ENCODE data around the gene CBARP. TPM values are rescaled to one million over a fixed set of nuclear protein-coding genes. Genes with fewer than 3 reads are reported as not detected.
A peak's percentile ranks its signal among the peaks of the same experiment; 100 is the strongest.

CBARP gene
- total and polyA plus RNA-seq, 9 of the 15 experiments (the other 6 are each of a cell fraction or from before 2014, with no cell fraction given): 0.03 to 8.9 (median 1.2) TPM; not detected in 1

DNA sequence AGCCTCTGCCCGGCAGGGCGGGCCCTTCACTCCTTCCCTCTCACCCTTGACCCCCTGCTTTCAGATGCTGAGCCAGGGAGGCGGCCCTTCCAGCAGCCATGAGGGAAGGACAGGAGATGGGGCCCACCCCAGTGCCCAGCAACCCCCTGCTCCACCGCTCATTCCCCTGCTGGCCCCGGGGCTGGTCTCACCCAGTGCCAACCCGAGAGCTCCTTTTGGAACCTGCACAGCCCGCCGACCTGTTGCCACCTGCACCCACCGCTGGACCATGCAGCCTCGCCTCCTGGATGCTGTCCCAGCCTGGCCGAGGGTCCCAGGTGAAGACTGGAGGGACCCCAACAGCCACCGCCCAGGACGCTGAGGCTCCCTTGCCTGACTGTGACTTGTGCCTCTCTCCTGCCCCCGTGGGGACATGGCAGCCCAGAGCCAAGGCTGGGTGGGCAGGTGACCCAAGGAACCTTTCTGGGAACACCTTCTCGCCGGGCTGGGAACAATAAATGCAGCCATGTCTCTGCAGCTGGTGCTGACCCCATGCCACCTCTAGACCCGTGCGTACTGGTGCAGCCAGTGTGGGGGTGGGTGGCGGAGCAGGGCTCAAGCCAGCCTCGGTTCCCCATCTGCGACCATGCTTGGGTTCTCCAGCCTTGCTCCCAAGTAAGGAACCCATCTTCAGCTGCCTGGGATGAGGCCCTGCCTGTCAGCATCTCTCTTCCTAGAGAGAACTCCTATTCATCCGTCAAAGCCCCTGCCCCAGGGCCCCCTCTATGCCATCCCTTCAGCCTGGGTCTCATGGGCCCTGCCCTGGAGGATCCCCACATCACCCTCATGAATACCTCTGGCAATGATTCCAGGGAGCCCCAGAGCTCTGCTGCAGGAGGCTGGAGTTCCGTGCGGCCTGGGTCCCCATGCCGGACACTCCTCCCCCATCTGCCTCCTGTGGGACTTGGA is 41.2 kb upstream of the CBARP start:
- CTCF ChIA-PET (ENCODE audit: low intra/inter-chr PET ratio): interaction anchor here (1.5 kb wide), 1 partner anchor 93 kb away, joined by 7 read pairs; no protein-coding TSS in a partner anchor
- Histone ChIP-seq H3K27me3 (ENCODE audit: control insufficient read depth in 2 of 2, insufficient read depth in 2 of 2, low read length in 2 of 2) (peaks cover 0 to under 1% of the 10 kb centered on the region in 2 experiments; a peak in 1 of 5 replicates), H3K36me3 (ENCODE audit: control insufficient read depth, insufficient read depth, low read length) (peaks cover 52% of the 10 kb centered on the region; the same call in 2 of the 3 replicates), H3K9me1 (ENCODE audit: control insufficient read depth, insufficient read depth, low read length) (no peaks in the 10 kb centered on the region), H4K20me1 (replicated peaks; ENCODE audit: control insufficient read depth, insufficient read depth, low read length) (peaks cover 10% of the 10 kb centered on the region), H3K27ac (ENCODE audit: extremely low read depth, low read depth, low read length) (no peak overlapping the region), H3K4me1 (replicated peaks in 1 of 2; ENCODE audit: control insufficient read depth in 2 of 2, insufficient read depth in 2 of 2, low read length in 2 of 2) (peaks cover 18 to 83% of the 10 kb centered on the region in 2 experiments), H3K4me3 (no peak overlapping the region), H3K9ac (ENCODE audit: insufficient read depth in 1 of 2, low read depth in 2 of 2, low read length in 2 of 2) (no peak overlapping the region; a peak in 1 of 4 replicates), H3K79me2 (ENCODE audit: control insufficient read depth, insufficient read depth, low read length) (peaks cover 29% of the 10 kb centered on the region), H3K4me2 (ENCODE audit: insufficient read depth, low read length) (no peak overlapping the region), H3K9me3 (replicated peaks; ENCODE audit: control insufficient read depth, insufficient read depth, low read depth, low read length) (no peaks in the 10 kb centered on the region), H2AFZ (ENCODE audit: low read depth, low read length) (no peak overlapping the region)
- in situ Hi-C loops (cut with MboI) (loop anchor here (5.0 kb wide), 1 partner anchor 103 kb away; the partner anchor contains the start of gene NDUFS7), intact Hi-C loops (cut with micrococcal nuclease) (loop anchor here (1.0 to 10.0 kb wide), 2 partner anchors 93 to 166 kb away; no protein-coding TSS in a partner anchor)
- WGBS (ENCODE audit: insufficient coverage, low coverage, missing lambda C conversion rate): 90% methylated on average over 21 of the region's 25 CpGs
- no peak for TF ChIP-seq ZC3H11A (IDR thresholded peaks at IDR 0.05; ENCODE audit: low read depth, low read length)
- no peak for TF ChIP-seq TOE1 (IDR thresholded peaks at IDR 0.05; ENCODE audit: borderline replicate concordance)
- TF ChIP-seq TOE1 (CRISPR knock-in tag; IDR thresholded peaks at IDR 0.05; ENCODE audit: borderline replicate concordance, low read depth): no peak
- TF ChIP-seq ZNF511 (CRISPR knock-in tag; IDR thresholded peaks at IDR 0.05): 0 out of 2 replicates have a peak, but pooled peaks have one; percentile 12
- TF ChIP-seq ZNF431 (CRISPR knock-in tag; IDR thresholded peaks at IDR 0.05): no peak
- no peak for TF ChIP-seq SIN3A (IDR thresholded peaks at IDR 0.05; ENCODE audit: borderline replicate concordance in 2 of 2, control insufficient read depth in 1 of 2, low read depth in 2 of 2, low read length in 2 of 2)
- no peak for TF ChIP-seq ERF (CRISPR knock-in tag; IDR thresholded peaks at IDR 0.05)
- TF ChIP-seq ILF3 (IDR thresholded peaks at IDR 0.05; ENCODE audit: borderline replicate concordance): no peak
- DNase-seq (ENCODE audit: extremely low read depth in 1 of 4, low spot score in 3 of 4): no peak
- ATAC-seq: no peak
- no TSS peak for BruUV-seq (replicated peaks)
- FAIRE-seq: no peak
- POLR2A ChIA-PET: interaction anchor here (2.2 to 2.4 kb wide), 2 partner anchors 10 kb away, joined by 7 to 21 read pairs; partner anchors contain the start of gene CIRBP

Measured in K562 (cell line).